B cell (primary cell): ENCODE measurements around the gene CCDC121. TPM values are rescaled to one million over a fixed set of nuclear protein-coding genes. Genes with fewer than 3 reads are reported as not detected.
A peak's percentile ranks its signal among the peaks of the same experiment; 100 is the strongest.

Experiments used
- ATAC-seq: fragments of 200-7000 bp; cut with Tn5 transposase; one replicate; pipeline ENCODE4 v1.10.0; 2021; ENCODE audit warnings: low read depth, mild to moderate bottlenecking, moderate number of reproducible peaks, moderate library complexity
- CTCF ChIA-PET: fragments of 350-600 bp; sonication (Branson Sonifier 250); formaldehyde crosslinking; loops from one replicate; lab custom pipeline; 2021; ENCODE audit warnings: antibody characterized with exemption, inconsistent platforms; lab: Charles Lee
- POLR2A ChIA-PET: fragments of 350-600 bp; sonication (Branson Sonifier 250); formaldehyde crosslinking; loops from one replicate; lab custom pipeline; 2021; ENCODE audit warnings: antibody characterized with exemption; lab: Charles Lee
- DNase-seq: peaks from one replicate; pipeline ENCODE4 v3.0.0; 2013
- H2AFZ ChIP-seq: 2 replicates; pipeline ENCODE4 v1.6.1; 2012; ENCODE audit warnings: mild to moderate bottlenecking, low read depth, low read length; ENCODE audit not compliant: insufficient read depth, poor library complexity, severe bottlenecking
- H3K27ac ChIP-seq, 2 donors: 1 replicate in 1 of 2; 2 replicates in 1 of 2; pipeline ENCODE4 v1.5.1; 2012 to 2013; ENCODE audit warnings: low read length in 2 of 2, mild to moderate bottlenecking in 2 of 2, moderate library complexity in 1 of 2
- H3K27me3 ChIP-seq, 4 experiments: fragments of 200-600 bp in 1 of 4; sonication (generic) in 1 of 4; replicated peaks in 1 of 4; 1 replicate in 2 of 4; 2 replicates in 2 of 4; pipeline versions ENCODE4 v1.6.1 to v1.7.0; 2013 to 2016; ENCODE audit warnings: low read length in 3 of 4, mild to moderate bottlenecking in 2 of 4, mixed read lengths in 1 of 4, moderate library complexity in 1 of 4; ENCODE audit not compliant: insufficient read depth in 4 of 4, control insufficient read depth in 3 of 4; ENCODE audit errors: control extremely low read depth in 1 of 4
- H3K36me3 ChIP-seq, 2 experiments: replicated peaks in 1 of 2; 1 replicate in 1 of 2; 2 replicates in 1 of 2; pipeline versions ENCODE4 v1.6.1 to v1.7.1; 2013; ENCODE audit warnings: low read length in 1 of 2; ENCODE audit not compliant: insufficient read depth in 2 of 2, control insufficient read depth in 1 of 2; ENCODE audit errors: control extremely low read depth in 1 of 2, extremely low read depth in 1 of 2
- H3K4me1 ChIP-seq, 2 donors: fragments of 200-600 bp in 1 of 2; sonication (generic) in 1 of 2; 1 replicate in 1 of 2; 2 replicates in 1 of 2; pipeline versions ENCODE4 v1.5.1 to v1.6.1; 2013 to 2017; ENCODE audit warnings: low read length in 2 of 2; ENCODE audit not compliant: control insufficient read depth in 2 of 2, insufficient read depth in 2 of 2
- H3K4me2 ChIP-seq: replicated peaks from 2 replicates; pipeline ENCODE3; 2012; ENCODE audit warnings: mild to moderate bottlenecking, low read depth, low read length; ENCODE audit not compliant: poor library complexity, severe bottlenecking
- H3K4me3 ChIP-seq, 5 experiments: fragments of 200-600 bp in 1 of 5; sonication (generic) in 1 of 5; 1 replicate in 3 of 5; 2 replicates in 2 of 5; pipeline versions ENCODE4 v1.5.1 to v1.7.0; 2011 to 2016; ENCODE audit warnings: low read length in 4 of 5, mild to moderate bottlenecking in 4 of 5, low read depth in 2 of 5, control low read depth in 1 of 5, moderate library complexity in 1 of 5; ENCODE audit not compliant: insufficient read depth in 1 of 5; ENCODE audit errors: control extremely low read depth in 1 of 5, extremely low read depth in 1 of 5
- H3K79me2 ChIP-seq: fragments of 200-600 bp; sonication (generic); one replicate; pipeline ENCODE4 v1.6.0; 2016; ENCODE audit warnings: low read length; ENCODE audit not compliant: control insufficient read depth, insufficient read depth
- H3K9ac ChIP-seq: fragments of 200-600 bp; sonication (generic); 2 replicates; pipeline ENCODE4 v1.6.1; 2017; ENCODE audit warnings: mild to moderate bottlenecking, low read length, moderate library complexity
- H3K9me3 ChIP-seq, 3 donors: one replicate each; pipeline versions ENCODE4 v1.6.1 to v1.7.1; 2013; ENCODE audit warnings: low read length in 2 of 3; ENCODE audit not compliant: control insufficient read depth in 2 of 3, insufficient read depth in 1 of 3; ENCODE audit errors: control extremely low read depth in 1 of 3
- H4K20me1 ChIP-seq: 2 replicates; pipeline ENCODE4 v1.6.0; 2012; ENCODE audit warnings: mild to moderate bottlenecking, low read length; ENCODE audit not compliant: insufficient read depth, control insufficient read depth, poor library complexity, severe bottlenecking
- H3K27ac Mint-ChIP-seq: one replicate; pipeline ENCODE4 v1.8.0; 2021; ENCODE audit warnings: mixed read lengths
- H3K27me3 Mint-ChIP-seq: one replicate; pipeline ENCODE4 v1.8.0; 2021; ENCODE audit warnings: mixed read lengths
- H3K4me1 Mint-ChIP-seq: one replicate; pipeline ENCODE4 v1.8.0; 2021; ENCODE audit warnings: mixed read lengths
- H3K4me3 Mint-ChIP-seq: one replicate; pipeline ENCODE4 v1.8.0; 2021; ENCODE audit warnings: mixed read lengths
- H3K9me3 Mint-ChIP-seq: one replicate; pipeline ENCODE4 v1.8.0; 2022; ENCODE audit warnings: mixed read lengths; ENCODE audit not compliant: insufficient read depth
- CTCF ChIP-seq: fragments of 200-600 bp; IDR thresholded peaks from one replicate; pipeline ENCODE4 v1.8.0; 2022; ENCODE audit warnings: antibody characterized with exemption, mild to moderate bottlenecking
- EZH2 ChIP-seq: IDR thresholded peaks from 2 replicates; pipeline ENCODE4 v1.6.1; 2012; ENCODE audit warnings: borderline replicate concordance, low read depth, mild to moderate bottlenecking, moderate library complexity, low read length; ENCODE audit not compliant: insufficient read depth, poor library complexity, severe bottlenecking
- WGBS: methylation state at CpG from one replicate; pipeline ENCODE4 v1.1.5; 2013; ENCODE audit warnings: missing lambda C conversion rate; ENCODE audit not compliant: insufficient coverage; 5-methylcytosine and 5-hydroxymethylcytosine counted together
- intact Hi-C: fragments of 100-400 bp; cut with micrococcal nuclease; formaldehyde crosslinking; loops from one replicate; pipeline ENCODE4 v1.10.0; 2022
- polyA plus RNA-seq: library from polyadenylated mRNA; depleted of rRNA; stranded (reverse); fragments of >200 nt; gene quantifications from 2 replicates; pipeline ENCODE4 v1.2.3, GENCODE V29; 2012
- total RNA-seq, 2 donors: library from RNA; stranded (reverse); fragments of 120-200 nt in 1 of 2; gene quantifications; 1 replicate in 1 of 2; 2 replicates in 1 of 2; pipeline versions ENCODE4 v1.2.3 to v1.2.4, GENCODE V29; 2013 to 2022

The CCDC121 gene
- total and polyA plus RNA-seq, 2 donors (not counting 1 experiment from before 2014, with no cell fraction given): 0.95 to 2.2 TPM

GRCh38 chr2:27653397-27653796, 24.6 kb upstream of the CCDC121 start:
- no peaks in the 10 kb centered on the region for H3K9me3 ChIP-seq
- WGBS: 88% methylated on average over 1 of the region's 2 CpGs
- H3K9me3 Mint-ChIP-seq: no peaks in the 10 kb centered on the region
- no peak overlapping the region for H3K4me2 ChIP-seq
- ATAC-seq: no peak
- CTCF ChIA-PET: interaction anchor here (1.7 kb wide), 1 partner anchor 30 kb away, joined by 6 read pairs; no protein-coding TSS in a partner anchor
- no peaks in the 10 kb centered on the region for H3K27me3 Mint-ChIP-seq
- POLR2A ChIA-PET: no interaction called here
- H3K4me3 ChIP-seq: no peak overlapping the region
- peak overlapping the region in 1 of 2 donors; percentile 42 for H3K27ac ChIP-seq
- intact Hi-C loops: no loop called here
- no peak for DNase-seq
- H3K4me3 Mint-ChIP-seq: no peak overlapping the region
- H3K9ac ChIP-seq: no peak overlapping the region
- H3K27ac Mint-ChIP-seq: peak overlapping the region; percentile 37
- H3K27me3 ChIP-seq: no peaks in the 10 kb centered on the region
- H3K36me3 ChIP-seq: peaks cover 3 to 68% of the 10 kb centered on the region in 2 experiments
- H3K79me2 ChIP-seq: no peaks in the 10 kb centered on the region
- H3K4me1 Mint-ChIP-seq: peaks cover 7% of the 10 kb centered on the region
- H3K4me1 ChIP-seq: peaks cover 0 to 5% of the 10 kb centered on the region in 2 donors
- H2AFZ ChIP-seq: no peak overlapping the region
- no peak for TF ChIP-seq EZH2
- no peak for TF ChIP-seq CTCF
- H4K20me1 ChIP-seq: no peaks in the 10 kb centered on the region

- ATAC-seq (no peak), DNase-seq (no peak)
- Histone ChIP-seq H3K4me2 (no peak overlapping the region), H3K79me2 (no peaks in the 10 kb centered on the region), H3K27ac (no peak overlapping the region), H3K27me3 (no peaks in the 10 kb centered on the region), H4K20me1 (no peaks in the 10 kb centered on the region), H3K4me1 (peaks cover 0 to 5% of the 10 kb centered on the region in 2 donors), H3K36me3 (peaks cover 5 to 70% of the 10 kb centered on the region in 2 experiments), H3K9ac (no peak overlapping the region), H3K4me3 (no peak overlapping the region), H3K9me3 (no peaks in the 10 kb centered on the region), H2AFZ (no peak overlapping the region)
- H3K4me3 Mint-ChIP-seq: no peak overlapping the region
- intact Hi-C loops: no loop called here
- TF ChIP-seq CTCF (no peak), EZH2 (no peak)
- H3K27ac Mint-ChIP-seq: no peak overlapping the region
- no peaks in the 10 kb centered on the region for H3K27me3 Mint-ChIP-seq
- peaks cover 7% of the 10 kb centered on the region for H3K4me1 Mint-ChIP-seq
- CTCF ChIA-PET: interaction anchor here (0.8 to 1.7 kb wide), 2 partner anchors 29 to 31 kb away, joined by 3 to 6 read pairs; no protein-coding TSS in a partner anchor
- WGBS: no CpG with 5 or more reads among the region's 1 CpG
- H3K9me3 Mint-ChIP-seq: no peaks in the 10 kb centered on the region
- POLR2A ChIA-PET: no interaction called here
These were observed 24.0 kb upstream of the CCDC121 start for GRCh38 chr2:27652790-27653189.
